NB4 (cell line): ENCODE results near the gene KRTAP4-1.

ENCODE experiments used
- POLR2A ChIP-seq: IDR thresholded peaks from 2 replicates; pipeline ENCODE4 v1.6.1; 2011; ENCODE audit warnings: mild to moderate bottlenecking; ENCODE audit not compliant: insufficient read length; ENCODE audit errors: extremely low read depth
- TF ChIP-seq, protein P1 (sequence below): IDR thresholded peaks from one replicate; pipeline ENCODE4 v1.5.1; 2012; ENCODE audit warnings: low read depth, low read length

- TF ChIP-seq, protein P1, sequence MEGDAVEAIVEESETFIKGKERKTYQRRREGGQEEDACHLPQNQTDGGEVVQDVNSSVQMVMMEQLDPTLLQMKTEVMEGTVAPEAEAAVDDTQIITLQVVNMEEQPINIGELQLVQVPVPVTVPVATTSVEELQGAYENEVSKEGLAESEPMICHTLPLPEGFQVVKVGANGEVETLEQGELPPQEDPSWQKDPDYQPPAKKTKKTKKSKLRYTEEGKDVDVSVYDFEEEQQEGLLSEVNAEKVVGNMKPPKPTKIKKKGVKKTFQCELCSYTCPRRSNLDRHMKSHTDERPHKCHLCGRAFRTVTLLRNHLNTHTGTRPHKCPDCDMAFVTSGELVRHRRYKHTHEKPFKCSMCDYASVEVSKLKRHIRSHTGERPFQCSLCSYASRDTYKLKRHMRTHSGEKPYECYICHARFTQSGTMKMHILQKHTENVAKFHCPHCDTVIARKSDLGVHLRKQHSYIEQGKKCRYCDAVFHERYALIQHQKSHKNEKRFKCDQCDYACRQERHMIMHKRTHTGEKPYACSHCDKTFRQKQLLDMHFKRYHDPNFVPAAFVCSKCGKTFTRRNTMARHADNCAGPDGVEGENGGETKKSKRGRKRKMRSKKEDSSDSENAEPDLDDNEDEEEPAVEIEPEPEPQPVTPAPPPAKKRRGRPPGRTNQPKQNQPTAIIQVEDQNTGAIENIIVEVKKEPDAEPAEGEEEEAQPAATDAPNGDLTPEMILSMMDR, result no peak
- no peak for TF ChIP-seq POLR2A
Observed at GRCh38 chr17:41147531-41148204, 37.0 kb downstream of the KRTAP4-1 start.
